DMS53 (cell line): ENCODE measurements around the gene NFS1.
"Not testable (repeated sequence)": the region's sequence is repeated elsewhere in the genome, so short reads cannot be mapped to it uniquely, and the experiment has no call there.

ENCODE experiments used
- DNase-seq: peaks from one replicate; lab custom pipeline; 2025; lab: John Stamatoyannopoulos, UW

Gene NFS1

GRCh38 chr20:35709259-35709658, 10.1 kb upstream of the NFS1 start:
- no peak for DNase-seq

GRCh38 chr20:35708502-35708901, 9.3 kb upstream of the NFS1 start:
- no peak for DNase-seq

- not testable (repeated sequence) for DNase-seq
These were observed 7.7 kb upstream of the NFS1 start for GRCh38 chr20:35706591-35707529.

GRCh38 chr20:35705894-35706293, 6.7 kb upstream of the NFS1 start:
- DNase-seq, result not testable (repeated sequence)

- no peak for DNase-seq
These were observed 5.5 kb upstream of the NFS1 start for GRCh38 chr20:35704514-35705261.

- no peak for DNase-seq
These were observed 3.9 kb upstream of the NFS1 start for GRCh38 chr20:35702824-35703695.

- DNase-seq, result no peak
These were observed 3.1 kb upstream of the NFS1 start for GRCh38 chr20:35702051-35702823.

- no peak for DNase-seq
These were observed 1.5 kb upstream of the NFS1 start for GRCh38 chr20:35700625-35701148.

- peak; percentile 43 for DNase-seq
These were observed 939 bp upstream of the NFS1 start for GRCh38 chr20:35699957-35700624.

GRCh38 chr20:35698298-35699126, 640 bp downstream of the NFS1 start:
- peak; percentile 63 for DNase-seq

- DNase-seq, result no peak
These were observed 1.4 kb downstream of the NFS1 start for GRCh38 chr20:35697696-35698297.

GRCh38 chr20:35695978-35696377, 3.2 kb downstream of the NFS1 start:
- DNase-seq, result no peak

GRCh38 chr20:35695245-35695749, 3.9 kb downstream of the NFS1 start:
- no peak for DNase-seq

- no peak for DNase-seq
These were observed 8.9 kb downstream of the NFS1 start for GRCh38 chr20:35690265-35690664.

GRCh38 chr20:35686872-35687271, 12.3 kb downstream of the NFS1 start:
- DNase-seq, result peak; percentile 40

- DNase-seq, result not testable (repeated sequence)
These were observed 13.8 kb downstream of the NFS1 start for GRCh38 chr20:35685368-35685767.

- DNase-seq, result no peak
These were observed 17.2 kb downstream of the NFS1 start for GRCh38 chr20:35681960-35682359.

- DNase-seq, result no peak
These were observed 18.5 kb downstream of the NFS1 start for GRCh38 chr20:35680452-35681183.
